HepG2 (cell line): Measurements from ENCODE around the gene INAFM1. TPM values are rescaled to one million over a fixed set of nuclear protein-coding genes. Genes with fewer than 3 reads are reported as not detected.

Experiments used
- ARID4A ChIP-seq: sonication (generic); formaldehyde crosslinking; IDR thresholded peaks from 2 replicates; pipeline ENCODE4 v1.5.0; 2020; ENCODE audit warnings: mild to moderate bottlenecking, missing genetic modification reagents, borderline replicate concordance
- CEBPB ChIP-seq: IDR thresholded peaks from 2 replicates; pipeline ENCODE4 v1.6.1; 2011; ENCODE audit warnings: low read depth, low read length, improper control_type of control experiment, borderline replicate concordance
- DR1 ChIP-seq: sonication (generic); formaldehyde crosslinking; IDR thresholded peaks from 2 replicates; pipeline ENCODE4 v1.8.0; 2021; ENCODE audit warnings: mild to moderate bottlenecking, missing genetic modification reagents, inconsistent platforms
- IKZF5 ChIP-seq: IDR thresholded peaks from 2 replicates; pipeline ENCODE4 v1.6.1; 2018; ENCODE audit warnings: missing genetic modification reagents, mild to moderate bottlenecking, missing compliant biosample characterization
- NFKB2 ChIP-seq: sonication (generic); formaldehyde crosslinking; IDR thresholded peaks from 2 replicates; pipeline ENCODE4 v1.4.0; 2020; ENCODE audit warnings: missing genetic modification reagents, borderline replicate concordance
- PHF21A ChIP-seq: sonication (generic); formaldehyde crosslinking; IDR thresholded peaks from 2 replicates; pipeline ENCODE4 v1.5.0; 2020; ENCODE audit warnings: mild to moderate bottlenecking, missing genetic modification reagents
- POGZ ChIP-seq: sonication (generic); formaldehyde crosslinking; IDR thresholded peaks from 2 replicates; pipeline ENCODE4 v1.4.0; 2020; ENCODE audit warnings: mild to moderate bottlenecking, missing genetic modification reagents
- SETDB1 ChIP-seq: sonication (generic); formaldehyde crosslinking; IDR thresholded peaks from 2 replicates; pipeline ENCODE4 v1.5.1; 2020; ENCODE audit warnings: missing genetic modification reagents, mild to moderate bottlenecking, borderline replicate concordance
- SKI ChIP-seq: fragments of 450-650 bp; IDR thresholded peaks from one replicate; pipeline ENCODE4 v1.6.1; 2018; ENCODE audit warnings: mild to moderate bottlenecking; ENCODE audit not compliant: partially characterized antibody
- STAT5B ChIP-seq: sonication (generic); formaldehyde crosslinking; IDR thresholded peaks from 2 replicates; pipeline ENCODE4 v1.4.0; 2020; ENCODE audit warnings: missing genetic modification reagents
- TP53 ChIP-seq: sonication (generic); formaldehyde crosslinking; conservative IDR thresholded peaks from 2 replicates; pipeline ENCODE4 v1.4.0; 2020; ENCODE audit warnings: missing genetic modification reagents
- ZNF124 ChIP-seq: sonication (generic); formaldehyde crosslinking; IDR thresholded peaks from 2 replicates; pipeline ENCODE4 v1.4.0; 2020; ENCODE audit warnings: missing genetic modification reagents
- ZNF280D ChIP-seq: sonication (generic); formaldehyde crosslinking; IDR thresholded peaks from 2 replicates; pipeline ENCODE4 v1.5.1; 2020; ENCODE audit warnings: mild to moderate bottlenecking, missing genetic modification reagents
- ZNF292 ChIP-seq: sonication (generic); formaldehyde crosslinking; IDR thresholded peaks from 2 replicates; pipeline ENCODE4 v1.8.1; 2022; ENCODE audit warnings: mild to moderate bottlenecking, low read depth, missing genetic modification reagents, borderline replicate concordance
- ZNF3 ChIP-seq: IDR thresholded peaks from 2 replicates; pipeline ENCODE4 v1.7.0; 2017; ENCODE audit warnings: inconsistent platforms
- ZNF747 ChIP-seq: sonication (generic); formaldehyde crosslinking; IDR thresholded peaks from 2 replicates; pipeline ENCODE4 v1.8.1; 2023; ENCODE audit warnings: missing genetic modification reagents, mild to moderate bottlenecking, borderline replicate concordance
- ZNF749 ChIP-seq: sonication (generic); formaldehyde crosslinking; IDR thresholded peaks from 2 replicates; pipeline ENCODE4 v1.8.0; 2022; ENCODE audit warnings: mild to moderate bottlenecking, missing genetic modification reagents, moderate library complexity, borderline replicate concordance
- ZSCAN25 ChIP-seq: sonication (generic); formaldehyde crosslinking; IDR thresholded peaks from 2 replicates; pipeline ENCODE4 v1.8.0; 2022; ENCODE audit warnings: mild to moderate bottlenecking, missing genetic modification reagents
- polyA plus RNA-seq, 8 experiments: library from polyadenylated mRNA; depleted of rRNA in 3 of 8; stranded (reverse) in 7 of 8; unstranded in 1 of 8; fragments of >200 nt; fragmentation: Illumina TruSeq in 4 of 8; extraction: Trizol in 4 of 8; gene quantifications; 2 replicates each; pipeline versions ENCODE4 v1.2.1 to v1.2.3, GENCODE V29; 2011 to 2016; ENCODE audit warnings: low read depth in 4 of 8, missing spikeins in 1 of 8, mixed read lengths in 1 of 8; ENCODE audit not compliant: insufficient read depth in 1 of 8
- total RNA-seq, 5 experiments: library from RNA; depleted of rRNA; stranded (reverse); fragments of >200 nt; fragmentation: Illumina TruSeq; extraction: Trizol; gene quantifications; 2 replicates each; pipeline ENCODE4 v1.2.3, GENCODE V29; 2016; ENCODE audit warnings: low read depth in 1 of 5
- TF ChIP-seq, protein P1 (sequence below): sonication (generic); formaldehyde crosslinking; conservative IDR thresholded peaks from 2 replicates; pipeline ENCODE4 v1.4.0; 2020; ENCODE audit warnings: missing genetic modification reagents

Gene INAFM1
- total and polyA plus RNA-seq, 2 of the 13 experiments (the other 11 are each of a cell fraction or from before 2014, with no cell fraction given): 0.88 to 1.9 TPM

GRCh38 chr19:47240996-47241918, 33.4 kb upstream of the INAFM1 start (continued):
- TF ChIP-seq ZNF280D (CRISPR knock-in tag): peak; percentile 49; the same call in 1 of the 2 replicates
- no peak for TF ChIP-seq PHF21A (CRISPR knock-in tag)
- TF ChIP-seq ZSCAN25 (CRISPR knock-in tag): peak; percentile 45; the same call in 1 of the 2 replicates
- TF ChIP-seq ZNF124 (CRISPR knock-in tag): no peak
- TF ChIP-seq SETDB1 (CRISPR knock-in tag): no peak
- TF ChIP-seq ARID4A (CRISPR knock-in tag): peak; percentile 5; the same call in 1 of the 2 replicates
- TF ChIP-seq, protein P1, sequence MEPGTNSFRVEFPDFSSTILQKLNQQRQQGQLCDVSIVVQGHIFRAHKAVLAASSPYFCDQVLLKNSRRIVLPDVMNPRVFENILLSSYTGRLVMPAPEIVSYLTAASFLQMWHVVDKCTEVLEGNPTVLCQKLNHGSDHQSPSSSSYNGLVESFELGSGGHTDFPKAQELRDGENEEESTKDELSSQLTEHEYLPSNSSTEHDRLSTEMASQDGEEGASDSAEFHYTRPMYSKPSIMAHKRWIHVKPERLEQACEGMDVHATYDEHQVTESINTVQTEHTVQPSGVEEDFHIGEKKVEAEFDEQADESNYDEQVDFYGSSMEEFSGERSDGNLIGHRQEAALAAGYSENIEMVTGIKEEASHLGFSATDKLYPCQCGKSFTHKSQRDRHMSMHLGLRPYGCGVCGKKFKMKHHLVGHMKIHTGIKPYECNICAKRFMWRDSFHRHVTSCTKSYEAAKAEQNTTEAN (CRISPR knock-in tag): 0 out of 2 replicates have a peak, but pooled peaks have one; percentile 24
- no peak for TF ChIP-seq ZNF749 (CRISPR knock-in tag)
- TF ChIP-seq ZNF747 (CRISPR knock-in tag): no peak; the same call in 1 of the 2 replicates
- no peak for TF ChIP-seq STAT5B (CRISPR knock-in tag)
- TF ChIP-seq POGZ (CRISPR knock-in tag): no peak
- TF ChIP-seq CEBPB: 0 out of 2 replicates have a peak, but pooled peaks have one; percentile 2
- no peak for TF ChIP-seq ZNF3 (CRISPR knock-in tag)
- no peak for TF ChIP-seq TP53 (CRISPR knock-in tag)
- TF ChIP-seq IKZF5: 0 out of 2 replicates have a peak, but pooled peaks have one; percentile 19
- no peak for TF ChIP-seq NFKB2 (CRISPR knock-in tag)
- no peak for TF ChIP-seq DR1 (CRISPR knock-in tag)
- no peak for TF ChIP-seq SKI
- no peak; the same call in 1 of the 2 replicates for TF ChIP-seq ZNF292 (CRISPR knock-in tag)
